B cell (primary cell): Measurements from ENCODE around the gene SERTAD3. TPM values are rescaled to one million over a fixed set of nuclear protein-coding genes. Genes with fewer than 3 reads are reported as not detected.
A peak's percentile ranks its signal among the peaks of the same experiment; 100 is the strongest.

ENCODE experiments used
- ATAC-seq: fragments of 200-7000 bp; cut with Tn5 transposase; one replicate; pipeline ENCODE4 v1.10.0; 2021; ENCODE audit warnings: low read depth, mild to moderate bottlenecking, moderate number of reproducible peaks, moderate library complexity
- CTCF ChIA-PET: fragments of 350-600 bp; sonication (Branson Sonifier 250); formaldehyde crosslinking; loops from one replicate; lab custom pipeline; 2021; ENCODE audit warnings: antibody characterized with exemption, inconsistent platforms; lab: Charles Lee
- POLR2A ChIA-PET: fragments of 350-600 bp; sonication (Branson Sonifier 250); formaldehyde crosslinking; loops from one replicate; lab custom pipeline; 2021; ENCODE audit warnings: antibody characterized with exemption; lab: Charles Lee
- DNase-seq: peaks from one replicate; pipeline ENCODE4 v3.0.0; 2013
- H2AFZ ChIP-seq: 2 replicates; pipeline ENCODE4 v1.6.1; 2012; ENCODE audit warnings: mild to moderate bottlenecking, low read depth, low read length; ENCODE audit not compliant: insufficient read depth, poor library complexity, severe bottlenecking
- H3K27ac ChIP-seq, 2 donors: 1 replicate in 1 of 2; 2 replicates in 1 of 2; pipeline ENCODE4 v1.5.1; 2012 to 2013; ENCODE audit warnings: low read length in 2 of 2, mild to moderate bottlenecking in 2 of 2, moderate library complexity in 1 of 2
- H3K27me3 ChIP-seq, 4 experiments: fragments of 200-600 bp in 1 of 4; sonication (generic) in 1 of 4; replicated peaks in 1 of 4; 1 replicate in 2 of 4; 2 replicates in 2 of 4; pipeline versions ENCODE4 v1.6.1 to v1.7.0; 2013 to 2016; ENCODE audit warnings: low read length in 3 of 4, mild to moderate bottlenecking in 2 of 4, mixed read lengths in 1 of 4, moderate library complexity in 1 of 4; ENCODE audit not compliant: insufficient read depth in 4 of 4, control insufficient read depth in 3 of 4; ENCODE audit errors: control extremely low read depth in 1 of 4
- H3K36me3 ChIP-seq, 2 experiments: replicated peaks in 1 of 2; 1 replicate in 1 of 2; 2 replicates in 1 of 2; pipeline versions ENCODE4 v1.6.1 to v1.7.1; 2013; ENCODE audit warnings: low read length in 1 of 2; ENCODE audit not compliant: insufficient read depth in 2 of 2, control insufficient read depth in 1 of 2; ENCODE audit errors: control extremely low read depth in 1 of 2, extremely low read depth in 1 of 2
- H3K4me1 ChIP-seq, 2 donors: fragments of 200-600 bp in 1 of 2; sonication (generic) in 1 of 2; 1 replicate in 1 of 2; 2 replicates in 1 of 2; pipeline versions ENCODE4 v1.5.1 to v1.6.1; 2013 to 2017; ENCODE audit warnings: low read length in 2 of 2; ENCODE audit not compliant: control insufficient read depth in 2 of 2, insufficient read depth in 2 of 2
- H3K4me2 ChIP-seq: replicated peaks from 2 replicates; pipeline ENCODE3; 2012; ENCODE audit warnings: mild to moderate bottlenecking, low read depth, low read length; ENCODE audit not compliant: poor library complexity, severe bottlenecking
- H3K4me3 ChIP-seq, 5 experiments: fragments of 200-600 bp in 1 of 5; sonication (generic) in 1 of 5; 1 replicate in 3 of 5; 2 replicates in 2 of 5; pipeline versions ENCODE4 v1.5.1 to v1.7.0; 2011 to 2016; ENCODE audit warnings: low read length in 4 of 5, mild to moderate bottlenecking in 4 of 5, low read depth in 2 of 5, control low read depth in 1 of 5, moderate library complexity in 1 of 5; ENCODE audit not compliant: insufficient read depth in 1 of 5; ENCODE audit errors: control extremely low read depth in 1 of 5, extremely low read depth in 1 of 5
- H3K79me2 ChIP-seq: fragments of 200-600 bp; sonication (generic); one replicate; pipeline ENCODE4 v1.6.0; 2016; ENCODE audit warnings: low read length; ENCODE audit not compliant: control insufficient read depth, insufficient read depth
- H3K9ac ChIP-seq: fragments of 200-600 bp; sonication (generic); 2 replicates; pipeline ENCODE4 v1.6.1; 2017; ENCODE audit warnings: mild to moderate bottlenecking, low read length, moderate library complexity
- H3K9me3 ChIP-seq, 3 donors: one replicate each; pipeline versions ENCODE4 v1.6.1 to v1.7.1; 2013; ENCODE audit warnings: low read length in 2 of 3; ENCODE audit not compliant: control insufficient read depth in 2 of 3, insufficient read depth in 1 of 3; ENCODE audit errors: control extremely low read depth in 1 of 3
- H4K20me1 ChIP-seq: 2 replicates; pipeline ENCODE4 v1.6.0; 2012; ENCODE audit warnings: mild to moderate bottlenecking, low read length; ENCODE audit not compliant: insufficient read depth, control insufficient read depth, poor library complexity, severe bottlenecking
- H3K27ac Mint-ChIP-seq: one replicate; pipeline ENCODE4 v1.8.0; 2021; ENCODE audit warnings: mixed read lengths
- H3K27me3 Mint-ChIP-seq: one replicate; pipeline ENCODE4 v1.8.0; 2021; ENCODE audit warnings: mixed read lengths
- H3K4me1 Mint-ChIP-seq: one replicate; pipeline ENCODE4 v1.8.0; 2021; ENCODE audit warnings: mixed read lengths
- H3K4me3 Mint-ChIP-seq: one replicate; pipeline ENCODE4 v1.8.0; 2021; ENCODE audit warnings: mixed read lengths
- H3K9me3 Mint-ChIP-seq: one replicate; pipeline ENCODE4 v1.8.0; 2022; ENCODE audit warnings: mixed read lengths; ENCODE audit not compliant: insufficient read depth
- EZH2 ChIP-seq: IDR thresholded peaks from 2 replicates; pipeline ENCODE4 v1.6.1; 2012; ENCODE audit warnings: borderline replicate concordance, low read depth, mild to moderate bottlenecking, moderate library complexity, low read length; ENCODE audit not compliant: insufficient read depth, poor library complexity, severe bottlenecking
- WGBS: methylation state at CpG from one replicate; pipeline ENCODE4 v1.1.5; 2013; ENCODE audit warnings: missing lambda C conversion rate; ENCODE audit not compliant: insufficient coverage; 5-methylcytosine and 5-hydroxymethylcytosine counted together
- intact Hi-C: fragments of 100-400 bp; cut with micrococcal nuclease; formaldehyde crosslinking; loops from one replicate; pipeline ENCODE4 v1.10.0; 2022
- polyA plus RNA-seq: library from polyadenylated mRNA; depleted of rRNA; stranded (reverse); fragments of >200 nt; gene quantifications from 2 replicates; pipeline ENCODE4 v1.2.3, GENCODE V29; 2012
- total RNA-seq, 2 donors: library from RNA; stranded (reverse); fragments of 120-200 nt in 1 of 2; gene quantifications; 1 replicate in 1 of 2; 2 replicates in 1 of 2; pipeline versions ENCODE4 v1.2.3 to v1.2.4, GENCODE V29; 2013 to 2022
- TF ChIP-seq, protein P1 (sequence below): fragments of 200-600 bp; IDR thresholded peaks from one replicate; pipeline ENCODE4 v1.8.0; 2022; ENCODE audit warnings: antibody characterized with exemption, mild to moderate bottlenecking

The SERTAD3 gene
- total and polyA plus RNA-seq, 2 donors (not counting 1 experiment from before 2014, with no cell fraction given): 41.6 to 43.9 TPM

- Histone ChIP-seq H3K9me3 (peaks cover 0 to 14% (median 0%) of the 10 kb centered on the region in 3 donors), H3K79me2 (no peaks in the 10 kb centered on the region), H4K20me1 (no peaks in the 10 kb centered on the region), H2AFZ (peak overlapping the region; percentile 77), H3K27me3 (peaks cover 0 to 23% (median 3%) of the 10 kb centered on the region in 4 experiments), H3K4me2 (peak overlapping the region; percentile 80), H3K36me3 (no peaks in the 10 kb centered on the region), H3K4me3 (peak overlapping the region in 4 of 5 experiments; percentile 61 to 70 (median 64)), H3K4me1 (peaks cover 30 to 44% of the 10 kb centered on the region in 2 donors), H3K9ac (peak overlapping the region; percentile 66), H3K27ac (peak overlapping the region; percentile 23 to 45)
- H3K27me3 Mint-ChIP-seq: peaks cover 12% of the 10 kb centered on the region
- no peak for ATAC-seq
- intact Hi-C loops: loop anchor here (1.0 to 5.0 kb wide), 9 partner anchors 21 to 797 kb away; partner anchors contain the start of genes AKT2, HNRNPUL1, SERTAD3 and ZNF546
- peak overlapping the region; percentile 87 for H3K4me3 Mint-ChIP-seq
- peaks cover 44% of the 10 kb centered on the region for H3K4me1 Mint-ChIP-seq
- H3K9me3 Mint-ChIP-seq: no peaks in the 10 kb centered on the region
- no peak for DNase-seq
- POLR2A ChIA-PET: interaction anchor here (0.9 to 2.2 kb wide), 6 partner anchors 21 to 178 kb away, joined by 3 to 12 read pairs (median 4); partner anchors contain the start of genes SERTAD1 and SERTAD3
- TF ChIP-seq, protein P1, sequence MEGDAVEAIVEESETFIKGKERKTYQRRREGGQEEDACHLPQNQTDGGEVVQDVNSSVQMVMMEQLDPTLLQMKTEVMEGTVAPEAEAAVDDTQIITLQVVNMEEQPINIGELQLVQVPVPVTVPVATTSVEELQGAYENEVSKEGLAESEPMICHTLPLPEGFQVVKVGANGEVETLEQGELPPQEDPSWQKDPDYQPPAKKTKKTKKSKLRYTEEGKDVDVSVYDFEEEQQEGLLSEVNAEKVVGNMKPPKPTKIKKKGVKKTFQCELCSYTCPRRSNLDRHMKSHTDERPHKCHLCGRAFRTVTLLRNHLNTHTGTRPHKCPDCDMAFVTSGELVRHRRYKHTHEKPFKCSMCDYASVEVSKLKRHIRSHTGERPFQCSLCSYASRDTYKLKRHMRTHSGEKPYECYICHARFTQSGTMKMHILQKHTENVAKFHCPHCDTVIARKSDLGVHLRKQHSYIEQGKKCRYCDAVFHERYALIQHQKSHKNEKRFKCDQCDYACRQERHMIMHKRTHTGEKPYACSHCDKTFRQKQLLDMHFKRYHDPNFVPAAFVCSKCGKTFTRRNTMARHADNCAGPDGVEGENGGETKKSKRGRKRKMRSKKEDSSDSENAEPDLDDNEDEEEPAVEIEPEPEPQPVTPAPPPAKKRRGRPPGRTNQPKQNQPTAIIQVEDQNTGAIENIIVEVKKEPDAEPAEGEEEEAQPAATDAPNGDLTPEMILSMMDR: no peak
- no peak for TF ChIP-seq EZH2
- CTCF ChIA-PET: interaction anchor here (0.6 to 6.7 kb wide), 13 partner anchors 12 to 325 kb away, joined by 3 to 86 read pairs (median 4); partner anchors contain the start of gene SERTAD1
- WGBS: 2% methylated on average over 10 of the region's 11 CpGs
- peak overlapping the region; percentile 66 for H3K27ac Mint-ChIP-seq
These were observed 21.0 kb upstream of the SERTAD3 start for GRCh38 chr19:40465025-40465556.
